Right renal cortex interstitium (tissue), 3 donors: Measurements from ENCODE around the gene MOSMO. TPM values are rescaled to one million over a fixed set of nuclear protein-coding genes. Genes with fewer than 3 reads are reported as not detected.
A peak's percentile ranks its signal among the peaks of the same experiment; 100 is the strongest.
"Not testable (repeated sequence)": the region's sequence is repeated elsewhere in the genome, so short reads cannot be mapped to it uniquely, and the experiment has no call there.

Source experiments
- DNase-seq, 3 donors: peaks; one replicate each; pipeline ENCODE4 v3.0.0-alpha.2; 2013; ENCODE audit warnings: low read depth in 3 of 3, low spot score in 2 of 3
- polyA plus RNA-seq, 3 donors: library from polyadenylated mRNA; unstranded; fragments of 120-200 nt; gene quantifications; one replicate each; pipeline ENCODE4 v1.2.1, GENCODE V29; 2013; ENCODE audit not compliant: insufficient read length in 3 of 3

Gene MOSMO
- polyA plus RNA-seq, 3 donors: 18.1 to 18.6 (median 18.4) TPM

DNA sequence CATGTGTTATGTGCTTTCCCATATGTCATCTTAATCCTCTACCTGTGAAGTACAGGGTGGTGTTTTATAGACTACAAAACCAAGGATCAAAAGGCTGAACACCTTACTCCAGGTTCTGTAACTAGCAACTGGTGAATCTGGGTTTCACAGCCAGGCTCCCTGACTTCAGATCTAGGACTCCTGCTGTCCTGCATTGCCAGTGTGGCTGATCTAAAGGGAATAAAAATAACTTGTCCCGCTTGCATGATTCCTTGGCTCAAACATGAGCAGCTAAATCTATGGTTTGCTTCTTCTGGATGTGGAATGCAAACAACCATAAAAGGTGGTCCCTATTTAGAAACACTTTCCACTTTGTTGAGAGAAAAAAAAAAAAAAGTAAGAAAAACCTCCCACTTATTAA lies 80.7 kb downstream of the MOSMO start:
- no peak for DNase-seq

DNA sequence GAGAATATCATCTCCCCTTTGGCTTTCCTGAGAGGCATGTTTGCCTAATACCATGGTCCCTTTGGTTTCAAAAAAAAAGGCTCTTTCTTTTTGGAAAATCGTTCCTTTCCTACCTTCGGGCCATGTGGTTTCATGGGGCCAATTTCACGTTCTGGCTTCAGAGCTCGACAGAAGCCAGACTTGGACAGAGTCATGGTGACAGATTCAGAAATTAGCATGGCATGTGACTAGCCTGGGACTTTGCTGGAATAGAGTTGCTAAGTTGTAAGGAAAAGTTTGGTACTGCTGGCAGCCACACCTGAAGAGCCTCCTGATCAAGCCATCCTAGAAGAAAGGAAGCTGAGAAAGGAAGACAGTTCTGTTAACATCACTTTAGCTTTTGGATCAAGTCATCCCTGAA lies 82.0 kb downstream of the MOSMO start:
- DNase-seq: no peak

- DNase-seq: no peak
These were observed 83.8 kb downstream of the MOSMO start for GRCh38 chr16:22091721-22092120.

GRCh38 chr16:22092143-22092933 lies 84.4 kb downstream of the MOSMO start, which contains the start of gene VWA3A:
Gene VWA3A, plus strand, starts transcription at chr16:22092541. Its CDS starts 97 bp downstream, at chr16:22092638.
- DNase-seq: peak; percentile 38 to 52 (median 49)

DNA sequence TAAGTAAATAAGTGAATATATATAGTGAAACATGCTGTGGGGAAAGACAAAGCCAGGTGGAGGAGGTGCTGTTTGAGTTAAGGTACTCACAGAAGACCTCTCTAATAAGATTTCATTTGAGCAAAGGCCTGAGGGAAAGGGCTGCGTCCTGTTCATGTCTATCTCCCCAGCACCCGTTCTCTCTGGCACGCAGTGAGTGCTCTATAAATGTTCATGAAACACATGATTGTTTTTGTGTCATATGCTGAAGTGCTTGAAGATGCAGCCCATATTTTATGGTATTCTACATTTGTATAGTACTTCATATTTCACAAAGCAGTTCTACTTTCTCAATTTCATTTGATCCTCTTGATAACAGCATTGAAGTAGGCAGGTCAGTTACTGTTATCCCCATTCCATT lies 85.4 kb downstream of the MOSMO start:
- DNase-seq: no peak

DNA sequence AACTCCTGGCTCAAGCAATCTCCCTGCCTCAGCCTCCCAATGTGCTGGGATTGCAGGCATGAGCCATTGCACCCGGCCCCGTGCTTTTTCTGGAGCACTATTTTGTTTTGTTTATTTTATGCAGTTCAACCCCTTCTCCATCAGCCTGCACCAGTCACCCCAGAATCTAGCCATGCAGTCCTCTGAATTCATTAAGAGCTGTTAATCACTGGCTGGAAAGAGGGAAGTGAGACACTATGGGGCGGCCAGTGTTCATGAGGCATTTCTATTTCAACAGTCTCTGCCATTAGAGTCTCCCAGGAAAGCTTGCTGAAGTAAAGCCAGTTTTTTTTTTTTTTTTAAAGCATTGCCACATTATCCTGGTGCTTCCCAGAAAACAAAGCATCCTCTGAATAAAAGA lies 86.1 kb downstream of the MOSMO start:
- no peak for DNase-seq

DNA sequence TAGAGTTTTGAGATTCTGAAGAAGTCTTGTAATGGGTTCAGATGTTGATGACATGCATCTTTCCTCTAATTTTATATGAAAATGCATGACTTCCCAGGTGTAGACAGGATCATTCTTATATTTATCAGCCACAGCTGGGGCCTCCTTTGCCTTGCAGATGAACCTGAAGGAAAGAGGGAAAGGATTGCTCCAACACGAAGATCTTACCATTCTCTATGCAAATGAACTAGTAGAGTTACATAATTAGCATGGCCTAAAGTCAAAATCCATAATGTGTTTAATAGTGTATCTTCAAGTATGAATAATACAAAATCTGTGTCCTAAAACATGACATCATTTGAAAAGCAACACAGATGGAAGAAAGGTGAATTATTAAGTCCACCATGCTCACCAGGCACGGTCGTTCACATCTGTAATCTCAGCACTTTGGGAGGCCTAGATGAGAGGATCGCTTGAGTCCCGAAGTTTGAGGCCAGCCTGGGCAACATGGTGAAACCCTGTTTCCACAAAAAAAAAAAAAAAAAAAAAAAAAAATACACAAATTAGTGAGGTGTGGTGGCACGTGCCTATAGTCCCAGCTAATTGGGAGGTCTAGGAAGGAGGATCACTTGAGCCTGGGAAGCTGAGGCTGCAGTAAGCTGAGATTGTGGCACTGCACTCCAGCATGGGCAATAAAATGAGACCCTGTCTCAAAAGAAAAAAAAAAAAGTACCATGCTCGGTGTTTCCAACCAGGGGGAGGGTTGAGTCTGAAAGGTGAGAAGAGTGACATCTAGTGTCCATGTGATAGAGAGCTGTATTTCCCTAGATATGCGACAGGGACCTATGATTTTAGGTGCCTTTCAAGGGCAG lies 90.7 kb downstream of the MOSMO start:
- DNase-seq: peak in 2 of 3 donors; percentile 15 to 23

DNA sequence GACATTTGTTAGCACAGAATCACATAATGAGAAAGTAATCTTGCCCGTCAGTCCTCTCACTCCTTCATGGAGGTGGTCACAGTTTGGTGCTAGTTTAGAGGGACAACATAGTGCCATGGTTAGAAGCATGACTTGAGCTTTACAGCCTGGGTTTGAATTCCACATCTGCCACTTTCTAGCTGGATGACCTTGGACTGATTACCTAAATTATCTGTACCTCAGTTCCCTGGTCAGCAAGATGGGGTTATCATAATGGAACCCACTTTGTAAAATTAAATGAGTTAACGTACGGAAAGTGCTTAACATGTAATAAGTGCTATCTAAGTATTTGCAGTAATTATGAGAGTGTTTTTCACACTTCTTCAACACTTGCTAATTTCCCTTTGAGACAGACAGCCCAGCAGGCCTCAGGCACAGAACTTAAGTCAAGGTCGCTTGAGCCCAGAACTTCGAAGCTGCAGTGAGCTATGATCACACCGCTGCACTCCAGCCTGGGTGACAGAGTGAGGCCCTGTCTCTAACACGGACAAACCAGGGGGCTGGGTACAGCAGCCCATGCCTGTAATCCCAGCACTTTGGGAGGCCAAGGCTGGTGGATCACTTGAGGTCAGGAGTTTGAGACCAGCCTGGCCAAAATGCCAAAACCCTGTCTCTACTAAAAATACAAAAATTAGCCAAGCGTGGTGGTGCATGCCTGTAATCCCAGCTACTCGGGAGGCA lies 91.5 kb downstream of the MOSMO start:
- no peak for DNase-seq

GRCh38 chr16:22103441-22103840 lies 95.5 kb downstream of the MOSMO start:
- no peak for DNase-seq

DNA sequence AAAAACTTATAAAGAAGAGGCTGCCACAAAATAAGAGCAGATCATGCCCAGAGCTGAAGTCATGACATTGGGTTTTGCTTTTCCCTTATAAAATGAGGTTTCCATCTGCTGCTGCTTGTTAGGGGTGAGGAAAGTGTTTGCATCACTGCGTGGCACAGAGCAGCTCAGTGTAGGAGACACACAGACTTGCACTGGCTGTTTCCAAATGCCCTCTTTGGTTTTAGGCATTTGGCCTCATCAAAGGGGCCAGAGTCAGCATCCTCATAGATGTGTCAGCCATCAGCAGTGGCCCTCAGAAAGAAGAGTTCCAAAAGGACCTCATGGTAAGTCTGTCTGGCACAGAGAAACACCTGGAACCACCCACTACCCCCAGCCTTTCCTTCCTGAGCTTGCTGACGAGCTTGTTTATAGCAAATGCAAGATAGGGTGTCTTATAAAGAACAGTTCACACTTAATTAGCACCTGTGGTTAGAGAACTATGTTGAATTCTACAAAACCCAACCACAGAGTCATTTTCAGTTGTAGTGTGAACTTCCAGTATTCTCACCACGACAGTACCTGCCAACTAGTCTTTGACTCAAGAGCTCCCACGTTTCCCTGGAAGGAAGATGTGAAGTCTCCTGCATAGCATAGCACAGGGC lies 101.5 kb downstream of the MOSMO start:
- no peak for DNase-seq

GRCh38 chr16:22111629-22112028 lies 103.7 kb downstream of the MOSMO start:
- not testable (repeated sequence) for DNase-seq

DNA sequence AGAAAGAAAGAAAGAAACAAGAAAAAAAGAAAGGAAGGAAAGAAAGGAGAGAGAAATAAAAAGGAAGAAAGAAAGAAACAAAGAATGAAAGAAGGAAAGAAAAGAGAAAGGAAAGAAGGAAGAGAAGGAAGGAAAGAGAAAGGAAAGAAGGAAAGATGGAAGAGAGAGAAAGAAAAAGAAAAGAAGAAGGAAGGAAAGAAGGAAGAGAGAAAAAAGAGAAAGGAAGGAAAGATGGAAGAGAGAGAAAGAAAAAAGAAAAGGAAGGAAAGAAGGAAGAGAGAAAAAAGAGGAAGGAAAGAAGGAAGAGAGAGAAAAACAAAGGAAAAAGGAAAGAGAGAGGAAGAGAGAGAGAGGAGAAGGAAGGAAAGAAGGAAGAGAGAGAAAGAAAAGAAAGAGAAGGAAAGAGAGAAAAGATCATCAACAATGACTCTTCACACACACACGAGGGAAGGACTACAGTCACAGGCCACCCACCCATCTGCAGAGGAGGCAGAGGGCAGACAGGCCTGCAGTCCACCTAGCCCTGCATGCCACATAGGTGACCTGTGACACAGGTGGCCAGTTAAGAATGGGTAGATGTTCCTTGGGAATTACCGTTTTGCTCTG lies 108.3 kb downstream of the MOSMO start:
- no peak for DNase-seq

- DNase-seq: no peak
These were observed 109.7 kb downstream of the MOSMO start for GRCh38 chr16:22117609-22118008.

GRCh38 chr16:22120440-22120839 lies 112.5 kb downstream of the MOSMO start:
- DNase-seq: no peak

DNA sequence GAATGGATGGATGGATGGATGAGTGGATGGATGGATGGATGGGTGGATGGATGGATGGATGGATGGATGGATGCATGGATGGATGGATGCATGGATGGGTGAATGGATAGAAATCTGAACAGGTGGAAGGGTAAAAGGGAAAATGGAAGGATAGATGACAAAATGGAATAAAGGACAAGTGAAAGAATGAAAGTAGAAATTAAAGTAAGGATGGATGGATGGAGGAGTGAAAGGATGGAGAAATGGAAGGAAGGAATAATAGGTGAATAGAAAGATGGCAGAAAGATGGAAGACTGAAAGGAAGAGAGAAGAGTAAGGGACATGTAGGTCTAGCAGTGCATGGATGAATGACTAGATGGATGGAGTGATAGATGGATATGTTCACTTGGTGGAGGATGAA lies 114.3 kb downstream of the MOSMO start:
- DNase-seq: no peak

DNA sequence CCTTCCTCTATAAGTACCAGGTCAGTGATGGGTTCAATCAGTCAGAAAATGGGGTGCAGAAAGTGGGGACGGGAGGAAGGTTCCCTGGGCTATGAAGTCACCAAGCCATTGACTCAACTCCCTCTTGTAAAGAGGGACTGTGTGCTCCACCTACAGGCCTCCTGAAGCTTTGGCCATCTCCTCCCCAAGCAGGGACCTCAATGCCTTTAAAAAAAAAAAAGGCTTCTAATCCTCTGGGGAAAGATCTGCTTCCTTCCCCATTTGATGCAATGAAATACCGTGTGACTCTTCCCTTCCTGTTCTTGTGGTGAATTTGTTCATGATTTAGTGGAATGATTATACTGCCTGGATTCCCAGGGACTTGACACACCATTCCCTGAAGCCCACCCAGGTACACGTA lies 115.2 kb downstream of the MOSMO start:
- no peak for DNase-seq

GRCh38 chr16:22123759-22124490 lies 116.0 kb downstream of the MOSMO start:
- DNase-seq: no peak

- DNase-seq: no peak
These were observed 116.8 kb downstream of the MOSMO start for GRCh38 chr16:22124583-22125284.

- no peak for DNase-seq
These were observed 118.2 kb downstream of the MOSMO start for GRCh38 chr16:22126037-22126558.
